ENCODE measurements around the gene HECTD2.
A peak's percentile ranks its signal among the peaks of the same experiment; 100 is the strongest.
"Not testable (repeated sequence)": the region's sequence is repeated elsewhere in the genome, so short reads cannot be mapped to it uniquely, and the experiment has no call there.

HECTD2 gene

GRCh38 chr10:91374052-91374451 lies 36.1 kb upstream of the HECTD2 start:
- H3K4me3 ChIP-seq = no peak overlapping the region
- DNase-seq (ENCODE audit: low spot score) = no peak
- H3K27ac ChIP-seq = no peak overlapping the region
- no peak for TF ChIP-seq CTCF (IDR thresholded peaks at IDR 0.05)

GRCh38 chr10:91378061-91378460 lies 32.1 kb upstream of the HECTD2 start:
- H3K27ac ChIP-seq = no peak overlapping the region
- H3K4me3 ChIP-seq = no peak overlapping the region
- no peak for DNase-seq (ENCODE audit: low spot score)
- TF ChIP-seq CTCF (IDR thresholded peaks at IDR 0.05) = no peak

- no peak for TF ChIP-seq CTCF (IDR thresholded peaks at IDR 0.05)
- DNase-seq (ENCODE audit: low spot score) = no peak
- Histone ChIP-seq H3K4me3 (no peak overlapping the region), H3K27ac (no peak overlapping the region)
Measured at GRCh38 chr10:91380873-91381256, 29.3 kb upstream of the HECTD2 start.

- no peak overlapping the region for H3K4me3 ChIP-seq
- DNase-seq (ENCODE audit: low spot score) = no peak
- H3K27ac ChIP-seq = no peak overlapping the region
- TF ChIP-seq CTCF (IDR thresholded peaks at IDR 0.05) = no peak
Measured at GRCh38 chr10:91381257-91381891, 28.8 kb upstream of the HECTD2 start.

- no peak for TF ChIP-seq CTCF (IDR thresholded peaks at IDR 0.05)
- no peak for DNase-seq (ENCODE audit: low spot score)
- Histone ChIP-seq H3K4me3 (no peak overlapping the region), H3K27ac (no peak overlapping the region)
Measured at GRCh38 chr10:91385306-91386085, 24.6 kb upstream of the HECTD2 start.

- DNase-seq (ENCODE audit: low spot score) = no peak
- Histone ChIP-seq H3K4me3 (no peak overlapping the region), H3K27ac (no peak overlapping the region)
- peak; percentile 22 for TF ChIP-seq CTCF (IDR thresholded peaks at IDR 0.05)
Measured at GRCh38 chr10:91389636-91390512, 20.3 kb upstream of the HECTD2 start.

- H3K4me3 ChIP-seq; H3K27ac ChIP-seq; DNase-seq (ENCODE audit: low spot score): not testable (repeated sequence)
Measured at GRCh38 chr10:91390513-91390825, 19.7 kb upstream of the HECTD2 start.

Data from coronary artery (tissue), 2 donors.